SK-N-SH treated with all-trans-retinoic acid at 6 μM for 48 hours (cell line): ENCODE measurements around the gene ZNF469.

ENCODE experiments used
- ATAC-seq: fragments of 200-7000 bp; cut with Tn5 transposase; 3 replicates; pipeline ENCODE4 v1.9.1; 2020; ENCODE audit warnings: mild to moderate bottlenecking, moderate library complexity
- ARNTL ChIP-seq: fragments of 450-650 bp; formaldehyde crosslinking; IDR thresholded peaks from 2 replicates; pipeline ENCODE4 v1.5.0; 2020; ENCODE audit warnings: low read depth, mild to moderate bottlenecking, moderate library complexity, borderline replicate concordance
- BACH2 ChIP-seq: fragments of 250-450 bp; sonication (Bioruptor Pico); IDR thresholded peaks from 2 replicates; pipeline ENCODE4 v1.9.0; 2021; ENCODE audit warnings: mild to moderate bottlenecking, borderline replicate concordance
- CSDC2 ChIP-seq: fragments of 250-450 bp; sonication (Bioruptor Pico); IDR thresholded peaks from 2 replicates; pipeline ENCODE4 v1.5.0; 2020; ENCODE audit warnings: mild to moderate bottlenecking, moderate library complexity
- ESRRG ChIP-seq: fragments of 250-450 bp; sonication (Bioruptor Pico); IDR thresholded peaks from 2 replicates; pipeline ENCODE4 v1.6.1; 2021; ENCODE audit warnings: mild to moderate bottlenecking
- GLIS3 ChIP-seq: fragments of 250-450 bp; sonication (Bioruptor Pico); IDR thresholded peaks from 2 replicates; pipeline ENCODE4 v1.5.0; 2020; ENCODE audit warnings: mild to moderate bottlenecking, moderate library complexity
- ISL1 ChIP-seq: fragments of 250-450 bp; sonication (Bioruptor Pico); IDR thresholded peaks from 2 replicates; pipeline ENCODE4 v2.1.2; 2022; ENCODE audit warnings: mild to moderate bottlenecking, moderate library complexity
- OSR1 ChIP-seq: fragments of 250-450 bp; sonication (Bioruptor Pico); IDR thresholded peaks from 2 replicates; pipeline ENCODE4 v1.8.0; 2022; ENCODE audit warnings: moderate library complexity, mild to moderate bottlenecking, inconsistent platforms
- PPARA ChIP-seq: fragments of 250-450 bp; sonication (Bioruptor Pico); IDR thresholded peaks from 2 replicates; pipeline ENCODE4 v1.5.0; 2020; ENCODE audit warnings: mild to moderate bottlenecking, borderline replicate concordance
- RARB ChIP-seq: fragments of 250-450 bp; sonication (Bioruptor Pico); IDR thresholded peaks from 2 replicates; pipeline ENCODE4 v1.8.0; 2021; ENCODE audit warnings: mild to moderate bottlenecking, moderate library complexity
- SNAI2 ChIP-seq: fragments of 250-450 bp; sonication (Bioruptor Pico); IDR thresholded peaks from 2 replicates; pipeline ENCODE4 v1.5.0; 2020; ENCODE audit warnings: mild to moderate bottlenecking, moderate library complexity
- TCF4 ChIP-seq: fragments of 250-450 bp; sonication (Bioruptor Pico); IDR thresholded peaks from 2 replicates; pipeline ENCODE4 v1.8.0; 2021; ENCODE audit warnings: mild to moderate bottlenecking, moderate library complexity, borderline replicate concordance
- TOX ChIP-seq: fragments of 250-450 bp; sonication (Bioruptor Pico); IDR thresholded peaks from 2 replicates; pipeline ENCODE4 v1.8.0; 2021; ENCODE audit warnings: mild to moderate bottlenecking, moderate library complexity, borderline replicate concordance
- ZC3H10 ChIP-seq: fragments of 250-450 bp; sonication (Bioruptor Pico); IDR thresholded peaks from 2 replicates; pipeline ENCODE4 v1.5.1; 2021; ENCODE audit warnings: mild to moderate bottlenecking, moderate library complexity
- ZFP30 ChIP-seq: fragments of 450-650 bp; formaldehyde crosslinking; IDR thresholded peaks from 2 replicates; pipeline ENCODE4 v1.5.0; 2022; ENCODE audit warnings: mild to moderate bottlenecking, moderate library complexity
- ZNF565 ChIP-seq: fragments of 450-650 bp; formaldehyde crosslinking; conservative IDR thresholded peaks from 2 replicates; pipeline ENCODE4 v1.5.0; 2020; ENCODE audit warnings: low read depth, mild to moderate bottlenecking, moderate library complexity
- ZNF70 ChIP-seq: fragments of 450-650 bp; formaldehyde crosslinking; IDR thresholded peaks from 2 replicates; pipeline ENCODE4 v1.5.0; 2020; ENCODE audit warnings: mild to moderate bottlenecking, moderate library complexity
- ZNF8 ChIP-seq: fragments of 450-650 bp; formaldehyde crosslinking; IDR thresholded peaks from 2 replicates; pipeline ENCODE4 v1.5.0; 2020; ENCODE audit warnings: mild to moderate bottlenecking, moderate library complexity
- TF ChIP-seq, protein P1 (sequence below): fragments of 250-450 bp; sonication (Bioruptor Pico); IDR thresholded peaks from 2 replicates; pipeline ENCODE4 v1.5.1; 2020; ENCODE audit warnings: low read depth, mild to moderate bottlenecking, moderate library complexity
- TF ChIP-seq, protein P2 (sequence below): fragments of 250-450 bp; sonication (Bioruptor Pico); IDR thresholded peaks from 2 replicates; pipeline ENCODE4 v1.8.0; 2021; ENCODE audit warnings: low read depth, mild to moderate bottlenecking, moderate library complexity, borderline replicate concordance
- TF ChIP-seq, protein P3 (sequence below): fragments of 250-450 bp; sonication (Bioruptor Pico); IDR thresholded peaks from 2 replicates; pipeline ENCODE4 v1.5.0; 2020; ENCODE audit warnings: mild to moderate bottlenecking, moderate library complexity
- TF ChIP-seq, protein P4 (sequence below): fragments of 250-450 bp; sonication (Bioruptor Pico); IDR thresholded peaks from 2 replicates; pipeline ENCODE4 v1.5.1; 2021; ENCODE audit warnings: mild to moderate bottlenecking, moderate library complexity

The ZNF469 gene

DNA sequence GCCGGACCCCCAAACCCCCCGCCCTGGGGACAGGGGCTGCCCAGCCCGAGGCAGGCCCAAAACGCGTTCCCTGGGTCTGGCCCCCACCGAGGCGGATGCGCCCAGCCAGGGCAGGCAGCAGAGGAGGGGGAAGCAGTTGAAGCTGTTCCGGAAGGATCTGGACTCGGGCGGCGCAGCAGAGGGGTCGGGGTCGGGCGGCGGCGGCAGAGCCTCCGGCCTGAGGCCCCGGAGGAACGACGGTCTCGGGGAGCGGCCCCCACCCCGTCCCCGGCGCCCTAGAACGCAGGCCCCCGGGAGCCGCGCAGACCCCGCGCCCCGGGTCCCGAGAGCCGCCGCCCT, 47.4 kb downstream of the ZNF469 start (continued):
- no peak for TF ChIP-seq ARNTL
- no peak for TF ChIP-seq ZC3H10 (CRISPR knock-in tag)
- no peak for TF ChIP-seq TCF4
- no peak for TF ChIP-seq ZNF565 (CRISPR knock-in tag)
- no peak for TF ChIP-seq ISL1
- no peak for TF ChIP-seq TOX (CRISPR knock-in tag)
- no peak for TF ChIP-seq ESRRG (CRISPR knock-in tag)
- no peak for TF ChIP-seq ZNF70 (CRISPR knock-in tag)

DNA sequence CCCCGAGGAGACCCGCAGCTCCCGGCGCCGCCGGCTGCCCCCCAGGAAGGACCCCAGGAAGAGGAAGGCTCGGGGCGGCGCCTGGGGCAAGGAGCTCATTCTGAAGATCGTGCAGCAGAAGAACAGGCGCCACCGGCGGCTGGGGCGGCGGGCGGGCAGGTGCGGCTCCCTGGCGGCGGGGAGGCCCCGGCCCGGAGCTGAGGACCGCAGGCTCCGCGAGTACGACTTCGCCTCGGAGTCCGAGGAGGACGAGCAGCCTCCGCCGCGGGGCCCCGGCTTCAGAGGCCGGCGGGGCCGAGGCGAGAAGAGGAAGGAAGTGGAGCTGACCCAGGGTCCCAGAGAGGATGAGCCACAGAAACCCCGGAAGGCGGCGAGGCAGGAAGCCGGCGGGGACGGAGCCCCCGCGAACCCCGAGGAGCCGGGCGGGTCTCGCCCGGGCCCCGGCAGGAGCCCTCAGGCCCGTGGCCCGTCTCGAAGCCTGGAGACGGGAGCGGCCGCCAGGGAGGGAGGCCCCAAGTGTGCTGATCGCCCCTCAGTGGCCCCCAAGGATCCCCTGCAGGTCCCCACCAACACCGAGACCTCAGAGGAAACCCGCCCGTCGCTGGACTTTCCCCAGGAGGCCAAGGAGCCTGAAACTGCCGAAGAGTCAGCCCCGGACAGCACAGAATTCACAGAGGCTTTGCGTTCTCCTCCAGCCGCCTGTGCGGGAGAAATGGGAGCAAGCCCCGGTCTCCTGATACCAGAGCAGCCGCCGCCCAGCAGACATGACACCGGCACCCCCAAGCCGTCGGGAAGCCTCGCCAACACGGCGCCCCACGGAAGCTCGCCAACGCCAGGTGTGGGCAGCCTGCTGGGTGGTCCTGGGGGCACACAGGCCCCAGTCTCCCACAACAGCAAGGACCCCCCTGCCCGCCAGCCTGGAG, 48.0 kb downstream of the ZNF469 start:
- no peak for ATAC-seq
- TF ChIP-seq, protein P1, sequence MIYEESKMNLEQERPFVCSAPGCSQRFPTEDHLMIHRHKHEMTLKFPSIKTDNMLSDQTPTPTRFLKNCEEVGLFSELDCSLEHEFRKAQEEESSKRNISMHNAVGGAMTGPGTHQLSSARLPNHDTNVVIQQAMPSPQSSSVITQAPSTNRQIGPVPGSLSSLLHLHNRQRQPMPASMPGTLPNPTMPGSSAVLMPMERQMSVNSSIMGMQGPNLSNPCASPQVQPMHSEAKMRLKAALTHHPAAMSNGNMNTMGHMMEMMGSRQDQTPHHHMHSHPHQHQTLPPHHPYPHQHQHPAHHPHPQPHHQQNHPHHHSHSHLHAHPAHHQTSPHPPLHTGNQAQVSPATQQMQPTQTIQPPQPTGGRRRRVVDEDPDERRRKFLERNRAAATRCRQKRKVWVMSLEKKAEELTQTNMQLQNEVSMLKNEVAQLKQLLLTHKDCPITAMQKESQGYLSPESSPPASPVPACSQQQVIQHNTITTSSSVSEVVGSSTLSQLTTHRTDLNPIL (CRISPR knock-in tag): no peak
- TF ChIP-seq ZNF8 (no peak), PPARA (CRISPR knock-in tag) (no peak)
- TF ChIP-seq, all 23 proteins: peak for 0

DNA sequence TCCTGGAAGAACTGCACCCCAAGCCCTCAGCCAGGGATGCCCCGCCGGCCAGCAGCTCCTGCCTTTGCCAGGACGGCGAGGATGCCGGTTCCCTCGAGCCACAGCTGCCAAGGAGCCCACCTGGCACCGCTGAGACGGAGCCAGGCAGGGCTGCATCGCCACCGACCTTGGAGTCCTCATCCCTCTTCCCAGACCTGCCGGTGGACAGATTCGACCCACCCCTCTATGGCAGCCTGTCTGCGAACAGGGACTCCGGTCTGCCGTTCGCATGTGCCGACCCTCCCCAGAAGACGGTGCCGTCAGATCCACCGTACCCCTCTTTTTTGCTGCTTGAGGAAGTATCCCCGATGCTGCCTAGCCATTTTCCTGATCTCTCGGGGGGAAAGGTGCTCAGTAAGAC, 48.9 kb downstream of the ZNF469 start:
- ATAC-seq: no peak

DNA sequence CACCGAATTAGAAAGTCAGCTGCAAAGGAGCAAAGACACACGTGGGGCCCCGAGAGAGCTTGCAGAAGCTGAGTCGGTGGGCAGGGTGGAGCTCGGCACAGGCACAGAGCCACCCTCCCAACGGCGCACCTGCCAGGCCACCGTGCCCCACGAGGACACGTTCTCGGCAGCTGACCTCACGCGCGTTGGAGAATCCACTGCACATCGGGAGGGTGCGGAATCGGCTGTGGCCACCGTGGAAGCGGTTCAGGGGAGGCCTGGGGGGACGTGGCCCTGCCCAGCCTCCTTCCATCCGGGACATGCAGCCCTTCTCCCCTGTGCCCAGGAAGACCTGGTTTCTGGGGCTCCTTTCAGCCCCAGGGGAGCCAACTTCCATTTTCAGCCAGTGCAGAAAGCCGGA, 49.4 kb downstream of the ZNF469 start:
- no peak for ATAC-seq
- TF ChIP-seq ARNTL: no peak
- no peak for TF ChIP-seq ESRRG (CRISPR knock-in tag)
- no peak for TF ChIP-seq SNAI2 (CRISPR knock-in tag)
- no peak for TF ChIP-seq CSDC2 (CRISPR knock-in tag)
- TF ChIP-seq ZFP30 (CRISPR knock-in tag): no peak
- TF ChIP-seq OSR1 (CRISPR knock-in tag): no peak
- no peak for TF ChIP-seq ISL1
- no peak for TF ChIP-seq GLIS3 (CRISPR knock-in tag)
- no peak for TF ChIP-seq TCF4
- no peak for TF ChIP-seq ZNF8
- TF ChIP-seq, protein P1 (CRISPR knock-in tag): no peak
- no peak for TF ChIP-seq BACH2 (CRISPR knock-in tag)
- no peak for TF ChIP-seq RARB (CRISPR knock-in tag)
- TF ChIP-seq, protein P2, sequence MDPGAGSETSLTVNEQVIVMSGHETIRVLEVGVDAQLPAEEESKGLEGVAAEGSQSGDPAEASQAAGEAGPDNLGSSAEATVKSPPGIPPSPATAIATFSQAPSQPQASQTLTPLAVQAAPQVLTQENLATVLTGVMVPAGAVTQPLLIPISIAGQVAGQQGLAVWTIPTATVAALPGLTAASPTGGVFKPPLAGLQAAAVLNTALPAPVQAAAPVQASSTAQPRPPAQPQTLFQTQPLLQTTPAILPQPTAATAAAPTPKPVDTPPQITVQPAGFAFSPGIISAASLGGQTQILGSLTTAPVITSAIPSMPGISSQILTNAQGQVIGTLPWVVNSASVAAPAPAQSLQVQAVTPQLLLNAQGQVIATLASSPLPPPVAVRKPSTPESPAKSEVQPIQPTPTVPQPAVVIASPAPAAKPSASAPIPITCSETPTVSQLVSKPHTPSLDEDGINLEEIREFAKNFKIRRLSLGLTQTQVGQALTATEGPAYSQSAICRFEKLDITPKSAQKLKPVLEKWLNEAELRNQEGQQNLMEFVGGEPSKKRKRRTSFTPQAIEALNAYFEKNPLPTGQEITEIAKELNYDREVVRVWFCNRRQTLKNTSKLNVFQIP (CRISPR knock-in tag): no peak
- TF ChIP-seq TOX (CRISPR knock-in tag): no peak

More for the DNA sequence above, 48.9 kb downstream of the ZNF469 start:
- TF ChIP-seq, protein P3, sequence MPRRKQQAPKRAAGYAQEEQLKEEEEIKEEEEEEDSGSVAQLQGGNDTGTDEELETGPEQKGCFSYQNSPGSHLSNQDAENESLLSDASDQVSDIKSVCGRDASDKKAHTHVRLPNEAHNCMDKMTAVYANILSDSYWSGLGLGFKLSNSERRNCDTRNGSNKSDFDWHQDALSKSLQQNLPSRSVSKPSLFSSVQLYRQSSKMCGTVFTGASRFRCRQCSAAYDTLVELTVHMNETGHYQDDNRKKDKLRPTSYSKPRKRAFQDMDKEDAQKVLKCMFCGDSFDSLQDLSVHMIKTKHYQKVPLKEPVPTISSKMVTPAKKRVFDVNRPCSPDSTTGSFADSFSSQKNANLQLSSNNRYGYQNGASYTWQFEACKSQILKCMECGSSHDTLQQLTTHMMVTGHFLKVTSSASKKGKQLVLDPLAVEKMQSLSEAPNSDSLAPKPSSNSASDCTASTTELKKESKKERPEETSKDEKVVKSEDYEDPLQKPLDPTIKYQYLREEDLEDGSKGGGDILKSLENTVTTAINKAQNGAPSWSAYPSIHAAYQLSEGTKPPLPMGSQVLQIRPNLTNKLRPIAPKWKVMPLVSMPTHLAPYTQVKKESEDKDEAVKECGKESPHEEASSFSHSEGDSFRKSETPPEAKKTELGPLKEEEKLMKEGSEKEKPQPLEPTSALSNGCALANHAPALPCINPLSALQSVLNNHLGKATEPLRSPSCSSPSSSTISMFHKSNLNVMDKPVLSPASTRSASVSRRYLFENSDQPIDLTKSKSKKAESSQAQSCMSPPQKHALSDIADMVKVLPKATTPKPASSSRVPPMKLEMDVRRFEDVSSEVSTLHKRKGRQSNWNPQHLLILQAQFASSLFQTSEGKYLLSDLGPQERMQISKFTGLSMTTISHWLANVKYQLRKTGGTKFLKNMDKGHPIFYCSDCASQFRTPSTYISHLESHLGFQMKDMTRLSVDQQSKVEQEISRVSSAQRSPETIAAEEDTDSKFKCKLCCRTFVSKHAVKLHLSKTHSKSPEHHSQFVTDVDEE (CRISPR knock-in tag): no peak
- TF ChIP-seq ESRRG (CRISPR knock-in tag) (no peak), BACH2 (CRISPR knock-in tag) (no peak)
- TF ChIP-seq, protein P4, sequence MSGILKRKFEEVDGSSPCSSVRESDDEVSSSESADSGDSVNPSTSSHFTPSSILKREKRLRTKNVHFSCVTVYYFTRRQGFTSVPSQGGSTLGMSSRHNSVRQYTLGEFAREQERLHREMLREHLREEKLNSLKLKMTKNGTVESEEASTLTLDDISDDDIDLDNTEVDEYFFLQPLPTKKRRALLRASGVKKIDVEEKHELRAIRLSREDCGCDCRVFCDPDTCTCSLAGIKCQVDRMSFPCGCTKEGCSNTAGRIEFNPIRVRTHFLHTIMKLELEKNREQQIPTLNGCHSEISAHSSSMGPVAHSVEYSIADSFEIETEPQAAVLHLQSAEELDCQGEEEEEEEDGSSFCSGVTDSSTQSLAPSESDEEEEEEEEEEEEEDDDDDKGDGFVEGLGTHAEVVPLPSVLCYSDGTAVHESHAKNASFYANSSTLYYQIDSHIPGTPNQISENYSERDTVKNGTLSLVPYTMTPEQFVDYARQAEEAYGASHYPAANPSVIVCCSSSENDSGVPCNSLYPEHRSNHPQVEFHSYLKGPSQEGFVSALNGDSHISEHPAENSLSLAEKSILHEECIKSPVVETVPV: no peak
